OCI-LY1 (cell line): ENCODE data around the gene DUSP14.

Experiments used
- EZH2 ChIP-seq: fragments of 200-600 bp; sonication (generic), shearing (Covaris generic); IDR thresholded peaks from 2 replicates; pipeline ENCODE4 v1.8.0; 2017; ENCODE audit warnings: borderline replicate concordance, mixed run types, mild to moderate bottlenecking, antibody characterized with exemption, low read length, moderate library complexity, mixed read lengths
- TF ChIP-seq, protein P1 (sequence below): fragments of 200-600 bp; sonication (generic), shearing (Covaris generic); IDR thresholded peaks from 2 replicates; pipeline ENCODE4 v1.5.1; 2017; ENCODE audit warnings: mild to moderate bottlenecking, antibody characterized with exemption, low read length, moderate library complexity, mixed read lengths

- TF ChIP-seq, protein P1, sequence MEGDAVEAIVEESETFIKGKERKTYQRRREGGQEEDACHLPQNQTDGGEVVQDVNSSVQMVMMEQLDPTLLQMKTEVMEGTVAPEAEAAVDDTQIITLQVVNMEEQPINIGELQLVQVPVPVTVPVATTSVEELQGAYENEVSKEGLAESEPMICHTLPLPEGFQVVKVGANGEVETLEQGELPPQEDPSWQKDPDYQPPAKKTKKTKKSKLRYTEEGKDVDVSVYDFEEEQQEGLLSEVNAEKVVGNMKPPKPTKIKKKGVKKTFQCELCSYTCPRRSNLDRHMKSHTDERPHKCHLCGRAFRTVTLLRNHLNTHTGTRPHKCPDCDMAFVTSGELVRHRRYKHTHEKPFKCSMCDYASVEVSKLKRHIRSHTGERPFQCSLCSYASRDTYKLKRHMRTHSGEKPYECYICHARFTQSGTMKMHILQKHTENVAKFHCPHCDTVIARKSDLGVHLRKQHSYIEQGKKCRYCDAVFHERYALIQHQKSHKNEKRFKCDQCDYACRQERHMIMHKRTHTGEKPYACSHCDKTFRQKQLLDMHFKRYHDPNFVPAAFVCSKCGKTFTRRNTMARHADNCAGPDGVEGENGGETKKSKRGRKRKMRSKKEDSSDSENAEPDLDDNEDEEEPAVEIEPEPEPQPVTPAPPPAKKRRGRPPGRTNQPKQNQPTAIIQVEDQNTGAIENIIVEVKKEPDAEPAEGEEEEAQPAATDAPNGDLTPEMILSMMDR = no peak
- no peak for TF ChIP-seq EZH2
These were observed 5.3 kb downstream of the DUSP14 start for GRCh38 chr17:37494971-37495370.
